ENCODE measurements around the gene HOTAIR.

Gene HOTAIR

DNA sequence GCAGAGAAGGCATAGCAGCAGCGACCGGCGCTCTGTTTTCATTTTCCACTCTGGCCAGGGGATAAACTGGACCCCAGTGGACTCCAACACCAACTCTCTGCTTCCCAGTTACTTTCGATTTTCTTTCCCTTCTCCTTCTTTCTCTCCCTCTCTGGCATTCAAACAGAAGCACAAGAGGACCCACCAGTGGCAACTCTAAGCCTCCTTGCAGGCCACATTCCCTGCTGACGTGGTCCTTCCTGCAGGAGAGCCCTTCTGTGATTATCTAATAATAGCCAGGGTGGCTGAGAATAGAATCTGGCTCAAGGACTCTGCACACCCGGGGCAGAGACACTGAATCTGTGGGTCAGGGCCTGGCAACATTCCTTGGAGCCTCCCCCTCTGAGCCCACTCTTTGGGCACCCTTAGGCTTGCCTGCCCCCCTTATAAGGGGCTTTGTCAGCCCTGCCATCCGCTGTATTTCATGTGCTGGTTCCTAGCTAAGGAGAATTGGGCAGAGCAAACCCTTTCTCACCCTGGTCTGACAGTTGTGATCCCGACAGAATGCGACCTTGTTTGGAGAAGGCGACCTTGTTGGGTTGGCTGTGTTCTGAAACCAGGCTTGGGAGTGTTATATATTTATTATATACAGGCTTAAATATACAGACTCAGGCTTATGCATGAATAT, 45.3 kb upstream of the HOTAIR start:
- TF ChIP-seq, protein P1, sequence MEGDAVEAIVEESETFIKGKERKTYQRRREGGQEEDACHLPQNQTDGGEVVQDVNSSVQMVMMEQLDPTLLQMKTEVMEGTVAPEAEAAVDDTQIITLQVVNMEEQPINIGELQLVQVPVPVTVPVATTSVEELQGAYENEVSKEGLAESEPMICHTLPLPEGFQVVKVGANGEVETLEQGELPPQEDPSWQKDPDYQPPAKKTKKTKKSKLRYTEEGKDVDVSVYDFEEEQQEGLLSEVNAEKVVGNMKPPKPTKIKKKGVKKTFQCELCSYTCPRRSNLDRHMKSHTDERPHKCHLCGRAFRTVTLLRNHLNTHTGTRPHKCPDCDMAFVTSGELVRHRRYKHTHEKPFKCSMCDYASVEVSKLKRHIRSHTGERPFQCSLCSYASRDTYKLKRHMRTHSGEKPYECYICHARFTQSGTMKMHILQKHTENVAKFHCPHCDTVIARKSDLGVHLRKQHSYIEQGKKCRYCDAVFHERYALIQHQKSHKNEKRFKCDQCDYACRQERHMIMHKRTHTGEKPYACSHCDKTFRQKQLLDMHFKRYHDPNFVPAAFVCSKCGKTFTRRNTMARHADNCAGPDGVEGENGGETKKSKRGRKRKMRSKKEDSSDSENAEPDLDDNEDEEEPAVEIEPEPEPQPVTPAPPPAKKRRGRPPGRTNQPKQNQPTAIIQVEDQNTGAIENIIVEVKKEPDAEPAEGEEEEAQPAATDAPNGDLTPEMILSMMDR (conservative IDR thresholded peaks at IDR 0.05; ENCODE audit: low read depth, low read length), result no peak
- DNase-seq (ENCODE audit: low read depth), result no peak
- H3K4me3 ChIP-seq (ENCODE audit: low read depth, low read length), result no peak overlapping the region

DNA sequence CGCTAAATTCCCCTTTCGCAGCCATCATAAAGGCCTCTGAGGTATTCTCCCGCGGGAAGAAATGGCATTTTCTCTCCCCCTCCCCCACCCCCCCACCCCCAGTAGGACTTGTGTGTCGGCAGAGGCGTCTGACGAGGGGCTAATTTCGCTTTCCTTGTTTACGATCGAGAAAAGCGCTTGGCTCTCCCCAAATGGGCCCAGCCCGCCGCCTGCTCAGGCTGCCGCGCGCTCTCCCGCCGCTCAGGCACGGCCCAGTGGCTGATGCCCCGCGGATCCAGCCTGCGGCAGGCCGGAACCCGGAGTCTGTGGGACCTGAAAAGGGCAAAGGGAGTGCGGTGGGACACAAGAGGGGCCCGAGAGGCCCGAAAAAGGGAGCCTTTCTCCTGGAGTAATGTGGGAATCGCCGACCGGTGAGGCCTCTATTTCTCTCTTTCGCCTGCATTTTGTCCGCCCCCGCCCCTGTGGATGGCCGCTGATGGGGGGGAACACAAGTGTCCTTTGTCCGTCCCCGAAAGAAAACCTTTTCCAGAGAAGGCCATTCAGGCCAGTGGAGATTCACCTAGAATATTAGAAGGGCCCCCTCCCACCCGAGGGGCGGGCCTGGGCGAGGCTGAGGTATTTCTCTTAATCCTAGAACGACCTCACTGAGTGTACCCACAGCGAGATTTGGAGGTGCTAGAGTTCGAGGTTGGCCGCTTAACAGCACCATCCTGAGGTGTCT, 44.5 kb upstream of the HOTAIR start:
- DNase-seq (ENCODE audit: low read depth), result no peak
- TF ChIP-seq, protein P1 (conservative IDR thresholded peaks at IDR 0.05; ENCODE audit: low read depth, low read length), result no peak
- no peak overlapping the region for H3K4me3 ChIP-seq (ENCODE audit: low read depth, low read length)

DNA sequence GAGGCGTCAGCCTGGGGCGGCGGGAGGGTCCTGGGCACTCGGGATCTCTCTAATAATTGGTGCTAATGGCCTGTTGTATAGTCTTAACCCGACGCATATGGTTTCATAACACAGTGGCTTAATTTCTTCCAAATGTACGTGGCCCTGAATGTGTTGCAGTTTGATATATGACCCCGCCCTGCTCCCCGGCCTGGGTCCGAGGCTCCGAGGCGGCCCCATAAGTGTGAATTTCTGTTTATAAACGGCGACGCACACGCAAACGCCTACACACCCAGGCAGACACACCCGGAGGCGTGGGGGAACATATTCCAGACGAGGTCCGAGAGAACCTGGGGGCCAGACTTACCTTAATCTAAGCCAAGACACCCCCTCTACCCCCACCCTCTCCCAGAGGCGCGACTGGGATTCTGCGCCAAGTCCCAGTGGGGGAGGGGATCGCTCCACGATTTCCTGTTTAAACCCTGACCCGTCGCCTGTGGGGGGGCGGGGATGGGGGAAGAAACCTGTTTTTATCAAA, 43.8 kb upstream of the HOTAIR start:
- no peak overlapping the region for H3K4me3 ChIP-seq (ENCODE audit: low read depth, low read length)
- TF ChIP-seq, protein P1 (conservative IDR thresholded peaks at IDR 0.05; ENCODE audit: low read depth, low read length), result no peak
- no peak for DNase-seq (ENCODE audit: low read depth)

DNA sequence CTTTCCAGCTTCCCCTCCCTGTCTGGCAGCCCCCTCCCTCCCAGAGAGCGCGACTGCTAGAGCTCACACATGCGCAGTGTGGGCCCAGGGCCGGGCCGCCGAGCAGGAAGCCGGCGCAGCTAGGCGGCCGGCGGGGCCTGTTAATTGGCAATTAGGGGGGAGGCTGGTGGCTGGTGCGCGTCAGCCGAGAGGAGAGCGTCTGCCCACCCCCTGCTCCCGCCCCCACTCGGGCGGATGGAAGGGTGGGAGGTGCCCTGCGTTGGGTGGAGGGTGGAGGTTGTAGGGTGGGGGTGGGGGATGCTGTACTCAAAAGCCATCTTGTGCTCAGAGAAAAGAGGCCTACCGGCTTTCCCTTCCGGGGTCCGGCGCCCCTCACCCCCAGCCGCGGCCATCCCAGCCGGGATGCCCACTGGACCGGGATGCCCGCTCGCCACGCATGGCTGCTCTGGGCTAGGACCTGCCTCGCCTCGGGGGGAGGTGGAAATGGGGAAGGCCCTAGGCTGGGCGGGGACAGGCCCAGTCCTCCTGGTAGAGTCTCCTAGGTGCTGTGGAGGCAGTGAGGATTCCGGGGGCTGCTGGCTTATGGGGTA, 43.2 kb upstream of the HOTAIR start:
- H3K4me3 ChIP-seq (ENCODE audit: low read depth, low read length), result no peak overlapping the region
- TF ChIP-seq, protein P1 (conservative IDR thresholded peaks at IDR 0.05; ENCODE audit: low read depth, low read length), result no peak
- DNase-seq (ENCODE audit: low read depth), result no peak

GRCh38 chr12:54017027-54017788, 42.5 kb upstream of the HOTAIR start:
- H3K4me3 ChIP-seq (ENCODE audit: low read depth, low read length), result no peak overlapping the region
- DNase-seq (ENCODE audit: low read depth), result no peak
- TF ChIP-seq, protein P1 (conservative IDR thresholded peaks at IDR 0.05; ENCODE audit: low read depth, low read length), result no peak

GRCh38 chr12:54016478-54016964, 41.8 kb upstream of the HOTAIR start:
- TF ChIP-seq, protein P1 (conservative IDR thresholded peaks at IDR 0.05; ENCODE audit: low read depth, low read length), result no peak
- no peak overlapping the region for H3K4me3 ChIP-seq (ENCODE audit: low read depth, low read length)
- no peak for DNase-seq (ENCODE audit: low read depth)

All from choroid plexus epithelial cell (primary cell).